Testis (tissue), 2 donors: ENCODE data around the gene VPS37C.

Source experiments
- CTCF ChIP-seq, 3 experiments: fragments of 450-650 bp in 2 of 3; fragments of 200-600 bp in 1 of 3; sonication (generic) in 1 of 3; IDR thresholded peaks; one replicate each; pipeline ENCODE4 v1.5.1; 2016 to 2019; ENCODE audit warnings: antibody characterized with exemption in 3 of 3, mild to moderate bottlenecking in 2 of 3, moderate library complexity in 1 of 3
- POLR2A ChIP-seq: fragments of 450-650 bp; IDR thresholded peaks from one replicate; pipeline ENCODE4 v1.6.1; 2017; ENCODE audit warnings: antibody characterized with exemption, mild to moderate bottlenecking, moderate library complexity

DNA sequence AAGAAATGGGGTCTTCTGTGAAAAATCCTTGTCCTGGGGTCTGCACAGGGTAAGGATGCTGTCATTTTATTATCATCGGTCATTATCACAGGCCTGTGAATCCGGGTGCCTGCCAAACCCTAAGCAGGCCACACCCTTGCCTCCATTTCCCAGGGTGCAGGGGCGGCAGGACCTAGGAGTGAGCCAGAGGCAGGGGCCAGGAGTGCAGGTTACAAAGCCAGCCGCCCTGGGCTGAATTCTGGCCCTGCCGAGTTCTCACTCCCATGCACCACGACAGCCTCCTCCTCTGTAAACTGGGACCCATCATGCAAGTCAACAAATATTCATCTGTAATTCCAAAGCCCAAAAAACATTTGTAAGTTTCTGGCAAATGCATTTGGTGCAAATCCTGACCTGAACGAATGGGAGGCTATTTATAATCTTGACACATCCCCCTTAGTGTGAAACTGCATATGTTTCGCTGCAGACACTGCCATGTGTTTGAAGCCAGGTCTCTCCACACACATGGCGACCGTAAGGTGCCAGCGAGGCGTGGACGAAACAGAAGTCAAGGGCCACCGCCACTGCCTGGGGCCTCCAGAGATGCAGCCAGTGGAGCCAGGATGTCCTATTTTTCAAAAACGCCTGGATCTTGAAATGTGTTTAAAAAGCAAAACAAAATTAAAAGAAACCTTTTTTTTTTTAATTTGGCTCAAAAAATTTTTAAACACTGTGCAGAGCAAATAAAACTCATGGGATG is 52.2 kb downstream of the VPS37C start:
- TF ChIP-seq CTCF (IDR thresholded peaks at IDR 0.05) (no peak), POLR2A (no peak)
